Ishikawa (cell line): Measurements from ENCODE around the gene SERPINB1.

Experiments
- CEBPB ChIP-seq: IDR thresholded peaks from 2 replicates; pipeline ENCODE4 v1.6.1; 2012
- CREB1 ChIP-seq: IDR thresholded peaks from 2 replicates; pipeline ENCODE4 v1.6.1; 2012; ENCODE audit warnings: low read depth
- EGR1 ChIP-seq: IDR thresholded peaks from 2 replicates; pipeline ENCODE4 v1.6.1; 2012
- EP300 ChIP-seq: IDR thresholded peaks from 2 replicates; pipeline ENCODE4 v1.6.1; 2012; ENCODE audit warnings: borderline replicate concordance
- FOXM1 ChIP-seq: IDR thresholded peaks from 2 replicates; pipeline ENCODE4 v1.6.1; 2012; ENCODE audit warnings: low read depth, borderline replicate concordance
- NFIC ChIP-seq: IDR thresholded peaks from 2 replicates; pipeline ENCODE4 v1.6.1; 2012
- RAD21 ChIP-seq: IDR thresholded peaks from 2 replicates; pipeline ENCODE4 v1.6.1; 2012; ENCODE audit warnings: low read depth
- REST ChIP-seq: IDR thresholded peaks from 2 replicates; pipeline ENCODE4 v1.6.1; 2012; ENCODE audit warnings: low read depth, mild to moderate bottlenecking
- TAF1 ChIP-seq: IDR thresholded peaks from 2 replicates; pipeline ENCODE4 v1.6.1; 2012; ENCODE audit warnings: low read depth, mild to moderate bottlenecking
- TCF12 ChIP-seq: IDR thresholded peaks from 2 replicates; pipeline ENCODE4 v1.6.1; 2012; ENCODE audit warnings: low read depth
- TEAD4 ChIP-seq: IDR thresholded peaks from 2 replicates; pipeline ENCODE4 v1.6.1; 2012
- USF1 ChIP-seq: IDR thresholded peaks from 2 replicates; pipeline ENCODE4 v1.6.1; 2012
- YY1 ChIP-seq: IDR thresholded peaks from 2 replicates; pipeline ENCODE4 v1.6.1; 2012; ENCODE audit warnings: low read depth
- ZBTB7A ChIP-seq: IDR thresholded peaks from 2 replicates; pipeline ENCODE4 v1.6.1; 2012; ENCODE audit warnings: low read depth
- TF ChIP-seq, protein P1 (sequence below): IDR thresholded peaks from 2 replicates; pipeline ENCODE4 v1.6.1; 2012

The SERPINB1 gene

DNA sequence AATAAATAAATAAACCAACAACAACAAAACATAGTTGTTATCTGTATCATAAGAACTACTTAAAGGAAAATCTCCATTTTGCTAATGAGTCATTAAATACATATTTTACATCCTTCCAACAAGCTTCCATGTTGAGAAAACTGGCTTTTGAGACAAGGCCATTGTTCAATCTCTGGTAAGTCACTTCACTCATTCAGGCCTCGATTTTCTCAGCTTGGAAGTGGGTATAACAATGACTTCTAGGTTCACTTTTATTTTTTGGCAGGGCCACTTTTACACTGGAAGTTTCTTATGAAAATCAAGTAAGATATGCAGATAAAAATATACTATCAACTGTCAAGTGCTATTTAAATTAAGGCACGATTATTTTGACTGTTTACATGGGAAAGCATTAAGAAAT, 46.5 kb downstream of the SERPINB1 start:
- TF ChIP-seq NFIC = no peak
- no peak for TF ChIP-seq CREB1
- no peak for TF ChIP-seq ZBTB7A
- TF ChIP-seq EGR1 = no peak
- TF ChIP-seq FOXM1 = no peak
- TF ChIP-seq CEBPB = no peak
- TF ChIP-seq REST = no peak
- TF ChIP-seq RAD21 = no peak
- no peak for TF ChIP-seq USF1
- TF ChIP-seq TEAD4 = no peak
- TF ChIP-seq TAF1 = no peak
- TF ChIP-seq, protein P1, sequence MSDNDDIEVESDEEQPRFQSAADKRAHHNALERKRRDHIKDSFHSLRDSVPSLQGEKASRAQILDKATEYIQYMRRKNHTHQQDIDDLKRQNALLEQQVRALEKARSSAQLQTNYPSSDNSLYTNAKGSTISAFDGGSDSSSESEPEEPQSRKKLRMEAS = no peak
- TF ChIP-seq YY1 = no peak
- no peak for TF ChIP-seq EP300
- no peak for TF ChIP-seq TCF12

GRCh38 chr6:2794171-2794730, 47.4 kb downstream of the SERPINB1 start:
- TF ChIP-seq NFIC (no peak), EP300 (no peak), CEBPB (no peak), YY1 (no peak), ZBTB7A (no peak), FOXM1 (no peak), CREB1 (no peak), TCF12 (no peak), RAD21 (no peak), REST (no peak), TAF1 (no peak), USF1 (no peak), EGR1 (no peak), TEAD4 (no peak)
- TF ChIP-seq, protein P1 = no peak

GRCh38 chr6:2793534-2794151, 48.0 kb downstream of the SERPINB1 start:
- TF ChIP-seq ZBTB7A = no peak
- TF ChIP-seq EP300 = no peak
- TF ChIP-seq REST = no peak
- TF ChIP-seq FOXM1 = no peak

DNA sequence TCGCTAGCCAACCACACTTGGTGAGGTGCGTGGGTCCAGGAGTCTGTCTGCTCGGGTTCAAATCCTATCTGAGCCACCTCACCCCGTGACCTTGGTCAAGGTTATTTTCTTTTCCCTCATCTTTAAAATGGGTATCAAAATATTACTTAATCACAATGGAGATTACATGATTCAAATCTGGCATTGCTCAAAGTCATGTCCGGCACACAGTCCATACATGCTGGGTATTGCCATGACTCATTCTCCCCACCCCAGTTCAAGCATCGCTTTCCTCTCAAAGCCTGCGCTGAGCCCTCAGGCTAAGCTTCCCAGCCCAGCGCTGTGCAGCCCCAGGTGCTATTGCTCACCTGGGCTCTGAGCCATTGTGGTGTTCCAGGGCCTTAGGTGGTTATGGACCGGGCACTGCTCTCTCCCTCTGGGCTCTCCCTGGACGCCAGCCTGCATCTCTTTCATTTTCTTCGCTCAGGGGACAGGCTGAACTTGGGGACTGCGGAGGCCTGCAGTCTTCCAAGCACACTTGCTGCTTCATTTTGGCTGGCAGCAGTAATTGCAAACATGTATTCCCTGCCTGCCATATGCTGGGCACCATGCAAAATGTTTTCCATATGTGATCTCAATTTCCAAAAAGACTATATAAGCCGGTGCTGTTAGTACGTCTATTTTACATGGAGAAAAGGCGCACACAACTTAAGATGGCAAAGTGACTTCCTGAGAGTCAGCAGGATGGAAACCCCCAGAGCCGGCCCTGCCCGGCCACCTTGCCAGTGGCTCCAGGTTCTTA, 49.1 kb downstream of the SERPINB1 start:
- TF ChIP-seq CREB1 (no peak), USF1 (no peak), EGR1 (no peak), CEBPB (no peak), TAF1 (no peak), FOXM1 (no peak), ZBTB7A (no peak), NFIC (no peak), TCF12 (no peak), EP300 (no peak), YY1 (no peak), RAD21 (no peak)
- TF ChIP-seq, protein P1 = no peak
